ENCODE data around the gene TDRD12. TPM values are rescaled to one million over a fixed set of nuclear protein-coding genes. Genes with fewer than 3 reads are reported as not detected.

TDRD12 gene
- total RNA-seq, 4 donors from 2014 or later = under 0.01 to 0.30 (median 0.21) TPM; not detected in 1

DNA sequence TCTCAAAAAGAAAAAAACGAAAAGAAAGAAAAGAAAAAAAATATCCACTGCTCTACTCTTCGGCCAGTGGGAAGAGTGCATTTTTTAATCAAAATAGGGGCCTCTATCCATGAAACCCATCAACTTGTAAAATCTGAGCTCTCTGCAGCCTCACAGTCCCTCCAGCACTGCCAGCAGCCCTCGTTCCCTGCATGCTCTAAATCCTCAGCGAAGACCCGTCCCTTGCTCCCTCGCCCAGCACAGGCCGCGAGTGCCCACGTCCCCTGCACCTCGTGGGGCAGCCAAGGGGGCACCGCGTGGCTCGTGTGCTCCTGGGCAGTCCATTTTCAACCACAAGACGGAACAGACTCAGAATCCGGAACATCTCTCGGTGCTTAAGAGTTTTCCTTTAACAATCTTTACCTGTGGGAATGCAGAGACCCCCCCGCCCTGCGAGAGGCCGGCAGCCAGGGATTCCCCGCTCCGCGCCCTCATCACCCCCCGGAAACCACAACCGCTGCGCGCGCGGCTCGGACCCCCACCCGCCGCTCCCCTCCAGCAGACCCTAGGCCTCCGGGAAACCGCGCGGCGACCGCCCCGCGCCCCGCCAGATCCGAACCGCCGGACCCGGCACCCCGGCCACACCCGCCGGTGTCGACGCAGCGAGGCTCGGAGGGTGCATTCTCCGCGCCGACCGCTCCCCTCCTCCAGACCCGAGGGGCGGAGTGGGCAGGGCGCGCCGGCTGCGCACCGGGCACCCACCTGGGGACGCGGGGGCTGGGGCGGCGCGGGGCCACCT is 45.2 kb upstream of the TDRD12 start:
- Histone ChIP-seq H3K9me3 (no peaks in the 10 kb centered on the region), H3K4me3 (peak overlapping the region; percentile 61 to 98 (median 92)), H3K36me3 (no peaks in the 10 kb centered on the region), H3K27me3 (peaks cover 3 to 19% of the 10 kb centered on the region in 2 donors), H3K27ac (peak overlapping the region; percentile 46 to 90 (median 84)), H3K4me1 (peaks cover 0 to 46% (median 6%) of the 10 kb centered on the region in 4 donors)
- DNase-seq (ENCODE audit: low spot score in 2 of 2) = no peak
- WGBS, 2 donors = 1% methylated on average over 42 to 44 of the region's 67 CpGs
- TF ChIP-seq EP300 (IDR thresholded peaks at IDR 0.05) (no peak), POLR2A (IDR thresholded peaks at IDR 0.05) (no peak)
- TF ChIP-seq, protein P1, sequence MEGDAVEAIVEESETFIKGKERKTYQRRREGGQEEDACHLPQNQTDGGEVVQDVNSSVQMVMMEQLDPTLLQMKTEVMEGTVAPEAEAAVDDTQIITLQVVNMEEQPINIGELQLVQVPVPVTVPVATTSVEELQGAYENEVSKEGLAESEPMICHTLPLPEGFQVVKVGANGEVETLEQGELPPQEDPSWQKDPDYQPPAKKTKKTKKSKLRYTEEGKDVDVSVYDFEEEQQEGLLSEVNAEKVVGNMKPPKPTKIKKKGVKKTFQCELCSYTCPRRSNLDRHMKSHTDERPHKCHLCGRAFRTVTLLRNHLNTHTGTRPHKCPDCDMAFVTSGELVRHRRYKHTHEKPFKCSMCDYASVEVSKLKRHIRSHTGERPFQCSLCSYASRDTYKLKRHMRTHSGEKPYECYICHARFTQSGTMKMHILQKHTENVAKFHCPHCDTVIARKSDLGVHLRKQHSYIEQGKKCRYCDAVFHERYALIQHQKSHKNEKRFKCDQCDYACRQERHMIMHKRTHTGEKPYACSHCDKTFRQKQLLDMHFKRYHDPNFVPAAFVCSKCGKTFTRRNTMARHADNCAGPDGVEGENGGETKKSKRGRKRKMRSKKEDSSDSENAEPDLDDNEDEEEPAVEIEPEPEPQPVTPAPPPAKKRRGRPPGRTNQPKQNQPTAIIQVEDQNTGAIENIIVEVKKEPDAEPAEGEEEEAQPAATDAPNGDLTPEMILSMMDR (IDR thresholded peaks at IDR 0.05) = no peak

DNA sequence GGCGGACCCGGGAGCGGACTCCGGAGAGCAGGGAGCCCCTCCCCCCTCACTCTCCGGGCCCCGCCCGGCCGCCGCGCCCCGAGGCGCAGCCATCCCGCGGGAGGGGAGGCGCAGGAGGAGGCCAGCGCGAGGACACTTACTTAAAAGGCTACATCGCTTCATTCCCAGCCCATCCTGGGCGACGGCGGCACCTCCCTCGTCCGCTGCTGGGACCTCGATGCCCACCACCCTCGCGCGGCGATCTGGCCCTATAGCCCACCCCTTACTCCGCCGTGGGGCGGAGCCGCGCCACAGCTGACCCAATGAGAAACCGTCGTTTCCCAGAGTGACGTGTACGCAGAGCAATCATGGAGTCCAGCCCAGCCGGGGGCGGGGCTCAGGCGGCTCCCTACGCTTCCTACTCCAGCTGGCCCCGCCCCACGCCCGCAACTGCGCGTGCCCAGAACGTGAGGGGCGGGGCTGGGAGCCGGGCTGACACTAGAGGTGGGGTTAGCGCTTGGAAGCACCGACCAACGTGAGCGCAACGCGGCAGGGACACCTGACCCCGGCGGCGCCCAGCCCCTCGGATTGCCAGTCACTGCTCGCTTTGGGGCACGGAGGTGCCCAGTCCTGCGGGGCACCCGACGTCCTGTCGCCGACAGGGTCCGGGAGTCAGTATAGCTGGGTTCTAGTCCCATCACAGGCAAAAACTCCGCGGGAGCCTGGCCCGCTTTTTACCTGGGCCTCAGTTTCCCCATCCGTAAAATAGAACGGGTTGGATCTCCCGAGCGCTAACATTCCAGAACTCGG is 44.4 kb upstream of the TDRD12 start, which contains the start of gene ANKRD27:
ANKRD27 (minus strand) TSS at position 250 of the 789 bp plus-strand sequence. CDS start 16,165 bp downstream, outside the sequence.
- H3K27me3 ChIP-seq = peaks cover 3 to 19% of the 10 kb centered on the region in 2 donors
- H3K4me3 ChIP-seq = peak within 1 kb of the TSS; percentile 61 to 98 (median 92)
- peak; percentile 57 to 65 for TF ChIP-seq EP300 (IDR thresholded peaks at IDR 0.05)
- TF ChIP-seq, protein P1 (IDR thresholded peaks at IDR 0.05) = peak in 1 of 5 experiments; percentile 19
- peak in 1 of 2 donors; percentile 48 for TF ChIP-seq POLR2A (IDR thresholded peaks at IDR 0.05)
- 0 to 1% methylated on average over 27 to 53 of the region's 75 CpGs for WGBS, 2 donors
- peaks cover 0 to 42% (median 6%) of the 10 kb centered on the region in 4 donors for H3K4me1 ChIP-seq
- H3K36me3 ChIP-seq = no peaks in the 10 kb centered on the region
- H3K9me3 ChIP-seq = no peaks in the 10 kb centered on the region
- peak within 1 kb of the TSS; percentile 46 to 90 (median 84) for H3K27ac ChIP-seq
- DNase-seq (ENCODE audit: low spot score in 2 of 2) = peak; percentile 97 to 98

DNA sequence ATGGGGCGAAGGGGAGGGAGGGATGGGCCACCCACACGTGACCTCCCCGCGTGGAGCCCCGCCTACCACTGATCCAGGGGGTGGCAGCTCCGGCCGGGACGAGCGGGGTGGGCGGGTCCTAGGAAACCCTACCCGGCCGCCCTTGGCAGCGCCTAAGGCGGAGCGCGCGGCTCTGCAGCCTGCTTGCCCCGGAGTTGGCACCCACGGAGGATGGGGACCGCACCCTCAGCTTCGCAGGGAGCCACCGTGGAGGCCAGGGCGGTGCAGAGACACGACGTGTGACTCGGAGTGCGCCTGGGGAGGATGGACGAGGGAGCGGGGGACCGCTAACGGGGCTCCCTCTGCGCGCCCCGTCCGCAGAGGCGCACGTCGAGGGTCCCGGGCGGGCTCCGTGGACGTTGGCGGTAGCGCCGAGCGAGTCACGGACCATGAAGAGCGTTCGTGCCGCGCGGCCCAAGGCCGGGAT is 43.8 kb upstream of the TDRD12 start, which contains the start of gene RGS9BP:
RGS9BP (plus strand) TSS at position 129 of the 466 bp plus-strand sequence. CDS start 416 bp downstream, outside the sequence.
- Histone ChIP-seq H3K9me3 (no peaks in the 10 kb centered on the region), H3K36me3 (no peaks in the 10 kb centered on the region), H3K4me1 (peaks cover 0 to 42% (median 6%) of the 10 kb centered on the region in 4 donors), H3K27me3 (peaks cover 3 to 19% of the 10 kb centered on the region in 2 donors), H3K27ac (peak within 1 kb of the TSS; percentile 46 to 90 (median 84)), H3K4me3 (peak within 1 kb of the TSS; percentile 61 to 98 (median 92))
- TF ChIP-seq EP300 (IDR thresholded peaks at IDR 0.05) = no peak
- TF ChIP-seq POLR2A (IDR thresholded peaks at IDR 0.05) = no peak
- TF ChIP-seq, protein P1 (IDR thresholded peaks at IDR 0.05) = no peak
- 1 to 3% methylated on average over 13 to 16 of the region's 53 CpGs for WGBS, 2 donors
- DNase-seq (ENCODE audit: low spot score in 2 of 2) = peak; percentile 54 to 58

DNA sequence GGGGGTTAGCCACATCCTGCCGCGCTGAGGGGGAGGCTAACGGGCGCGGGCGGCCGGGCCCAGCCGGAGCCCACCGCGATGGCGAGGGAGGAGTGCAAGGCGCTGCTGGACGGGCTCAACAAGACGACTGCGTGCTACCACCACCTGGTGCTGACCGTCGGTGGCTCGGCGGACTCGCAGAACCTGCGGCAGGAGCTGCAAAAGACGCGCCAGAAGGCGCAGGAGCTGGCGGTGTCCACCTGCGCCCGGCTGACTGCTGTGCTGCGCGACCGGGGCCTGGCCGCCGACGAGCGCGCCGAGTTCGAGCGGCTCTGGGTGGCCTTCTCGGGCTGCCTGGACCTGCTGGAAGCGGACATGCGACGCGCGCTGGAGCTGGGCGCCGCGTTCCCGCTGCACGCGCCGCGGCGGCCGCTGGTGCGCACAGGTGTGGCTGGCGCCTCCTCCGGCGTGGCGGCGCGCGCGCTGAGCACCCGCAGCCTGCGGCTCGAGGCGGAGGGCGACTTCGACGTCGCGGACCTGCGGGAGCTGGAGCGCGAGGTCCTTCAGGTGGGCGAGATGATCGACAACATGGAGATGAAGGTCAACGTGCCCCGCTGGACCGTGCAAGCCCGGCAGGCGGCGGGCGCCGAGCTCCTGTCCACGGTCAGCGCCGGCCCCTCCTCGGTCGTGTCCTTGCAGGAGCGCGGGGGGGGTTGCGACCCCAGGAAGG is 43.2 kb upstream of the TDRD12 start:
- DNase-seq (ENCODE audit: low spot score in 2 of 2) = no peak
- no peaks in the 10 kb centered on the region for H3K9me3 ChIP-seq
- peak overlapping the region; percentile 61 to 98 (median 92) for H3K4me3 ChIP-seq
- 6% methylated on average over 31 to 37 of the region's 93 CpGs for WGBS, 2 donors
- H3K4me1 ChIP-seq = peaks cover 0 to 42% (median 6%) of the 10 kb centered on the region in 4 donors
- H3K27me3 ChIP-seq = peaks cover 3 to 19% of the 10 kb centered on the region in 2 donors
- H3K36me3 ChIP-seq = no peaks in the 10 kb centered on the region
- TF ChIP-seq, protein P1 (IDR thresholded peaks at IDR 0.05) = no peak
- TF ChIP-seq EP300 (IDR thresholded peaks at IDR 0.05) (no peak), POLR2A (IDR thresholded peaks at IDR 0.05) (no peak)
- no peak overlapping the region for H3K27ac ChIP-seq

Data from tibial nerve (tissue), 4 donors.